ENCODE results near the gene CDH11.

DNA sequence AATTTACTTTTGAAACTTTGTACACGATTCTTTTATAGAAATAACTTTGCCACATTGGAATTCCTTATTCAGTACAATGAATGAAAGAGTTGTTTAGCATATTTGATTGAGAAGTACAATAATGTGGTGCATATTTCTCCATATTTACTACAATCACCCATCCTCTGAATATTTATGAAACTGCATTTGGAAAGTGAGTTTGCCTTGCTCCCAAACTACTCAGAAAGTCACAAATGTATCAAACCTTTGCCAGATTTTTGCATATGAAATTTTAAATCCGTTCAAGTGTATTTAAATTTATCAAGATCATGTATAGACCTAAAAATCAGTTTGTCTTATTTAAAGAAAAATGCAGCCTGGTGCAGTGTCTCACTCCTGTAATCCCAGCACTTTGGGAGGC, 148.7 kb downstream of the CDH11 start:
- TF ChIP-seq CTCF (conservative IDR thresholded peaks at IDR 0.05; ENCODE audit: low read length) (no peak), EZH2phosphoT487 (IDR thresholded peaks at IDR 0.05; ENCODE audit: borderline replicate concordance) (no peak)

Measured in Loucy (cell line).